Ovary (tissue), 9 donors: ENCODE measurements around the gene CCL24. TPM values are rescaled to one million over a fixed set of nuclear protein-coding genes. Genes with fewer than 3 reads are reported as not detected.
A peak's percentile ranks its signal among the peaks of the same experiment; 100 is the strongest.
"Not testable (repeated sequence)": the region's sequence is repeated elsewhere in the genome, so short reads cannot be mapped to it uniquely, and the experiment has no call there.

Experiments used
- DNase-seq, 5 donors: peaks; one replicate each; pipeline ENCODE4 v3.0.0-alpha.2; 2019 to 2020
- H3K27ac ChIP-seq, 2 donors: fragments of 200-600 bp; one replicate each; pipeline versions ENCODE4 v1.5.1 to v1.8.0; 2019 to 2022
- H3K27me3 ChIP-seq: fragments of 200-600 bp; one replicate; pipeline ENCODE4 v1.8.0; 2022
- H3K36me3 ChIP-seq: fragments of 200-600 bp; sonication (generic); one replicate; pipeline ENCODE4 v1.5.1; 2019
- H3K4me1 ChIP-seq: one replicate; pipeline ENCODE4 v1.8.1; 2013; ENCODE audit warnings: mild to moderate bottlenecking, moderate library complexity; ENCODE audit not compliant: insufficient read depth
- H3K4me3 ChIP-seq: fragments of 200-600 bp; sonication (generic); one replicate; pipeline ENCODE4 v1.5.1; 2017
- H3K9me3 ChIP-seq, 2 donors: fragments of 200-600 bp in 1 of 2; sonication (generic) in 1 of 2; one replicate each; pipeline versions ENCODE4 v1.5.1 to v1.8.1; 2013 to 2019; ENCODE audit warnings: mild to moderate bottlenecking in 1 of 2, moderate library complexity in 1 of 2
- CTCF ChIP-seq, 3 donors: fragments of 450-650 bp in 2 of 3; fragments of 200-600 bp in 1 of 3; IDR thresholded peaks; one replicate each; pipeline versions ENCODE4 v1.5.1 to v1.8.0; 2016 to 2022; ENCODE audit warnings: antibody characterized with exemption in 3 of 3, mild to moderate bottlenecking in 1 of 3
- EP300 ChIP-seq: sonication (generic); formaldehyde crosslinking; IDR thresholded peaks from one replicate; pipeline ENCODE4 v1.6.1; 2017; ENCODE audit warnings: antibody characterized with exemption
- POLR2A ChIP-seq: fragments of 450-650 bp; IDR thresholded peaks from one replicate; pipeline ENCODE4 v1.6.1; 2017; ENCODE audit warnings: antibody characterized with exemption, mild to moderate bottlenecking, moderate library complexity
- WGBS, 3 donors: extraction: QIAGEN DNeasy Blood & Tissue Kit in 1 of 3; methylation state at CpG; one replicate each; pipeline versions ENCODE4 v1.1.5 to v1.1.7; 2013 to 2017; 5-methylcytosine and 5-hydroxymethylcytosine counted together
- intact Hi-C, 4 donors: fragments of 100-400 bp; cut with DNase I; formaldehyde crosslinking; loops; one replicate each; pipeline versions ENCODE4 v1.11.0 to v1.15.1; 2022 to 2023
- polyA plus RNA-seq, 2 donors: library from polyadenylated mRNA; stranded (reverse); fragments of 200-250 nt in 1 of 2; fragments of 350-450 nt in 1 of 2; fragmentation: Illumina TruSeq in 1 of 2; extraction: RNeasy Lipid Tissue Mini Kit (QIAGEN cat#74804) in 1 of 2; gene quantifications; one replicate each; pipeline ENCODE4 v1.2.3, GENCODE V29; 2013 to 2014
- total RNA-seq, 7 donors: library from RNA; depleted of rRNA in 2 of 7; stranded (reverse); fragments of >200 nt in 2 of 7; fragmentation: NEBNext Ultra II Directional in 3 of 7; extraction: Animal tissue kit (Norgen Biotek cat#: 25700) in 3 of 7; gene quantifications; one replicate each; pipeline versions ENCODE4 v1.1.0 to v1.2.4, GENCODE V29; 2016 to 2023
- donor health status: DM: no; HTN: no; CAD: no; lungs with moderate emphysema.
- donor health status: DM: no; HTN: no; CAD: no.
- donor health status: Bipolar disorder and iron deficiency.
- donor health status: DM: yes; HTN: yes; CAD: no.
- donor health status: DM: no; HTN: no; CAD: no.
- donor health status: DM: yes; HTN: yes; CAD: no.

The CCL24 gene
- total and polyA plus RNA-seq, 9 donors = 0.45 to 1.1 (median 0.48) TPM; not detected in 6

DNA sequence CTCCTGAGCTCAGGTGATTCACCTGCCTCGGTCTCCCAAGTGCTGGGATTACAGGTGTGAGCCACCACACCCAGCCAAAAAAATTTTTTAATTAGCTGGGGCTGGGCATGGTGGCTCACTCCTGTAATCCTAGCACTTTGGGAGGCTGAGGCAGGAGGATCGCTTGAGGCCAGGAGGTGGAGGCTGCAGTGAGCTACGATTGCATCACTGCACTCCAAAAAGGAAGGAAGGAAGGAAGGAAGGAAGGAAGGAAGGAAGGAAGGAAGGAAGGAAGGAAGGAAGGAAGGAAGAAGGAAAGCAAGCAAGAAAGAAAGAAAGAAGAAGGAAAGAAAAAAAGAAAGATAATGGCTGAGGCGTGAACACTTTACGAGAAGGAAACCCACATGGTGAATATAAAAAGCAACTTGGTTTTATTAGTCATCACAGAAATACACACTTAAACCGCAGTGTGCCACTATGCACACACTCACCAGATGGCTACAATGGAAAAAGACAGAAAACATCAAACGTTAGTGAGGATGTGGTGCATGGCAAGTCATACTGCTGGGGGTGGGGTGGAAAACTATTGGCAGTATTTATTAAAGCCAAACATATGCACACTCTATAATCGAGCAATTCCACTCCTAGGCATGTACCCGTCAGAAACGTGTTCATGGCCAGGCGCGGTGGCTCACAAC lies 37.2 kb downstream of the CCL24 start:
- WGBS, 3 donors = 63 to 73% (median 72%) methylated on average over 12 of the region's 12 CpGs
- H3K36me3 ChIP-seq = no peaks in the 10 kb centered on the region
- no peaks in the 10 kb centered on the region for H3K9me3 ChIP-seq
- no peak for DNase-seq
- H3K27ac ChIP-seq = no peak overlapping the region
- H3K4me3 ChIP-seq = no peak overlapping the region
- TF ChIP-seq CTCF (IDR thresholded peaks at IDR 0.05) (peak in 1 of 3 donors; percentile 31), POLR2A (no peak), EP300 (no peak)
- intact Hi-C loops = loop anchor here in 1 of 4 donors (10.0 kb wide), 1 partner anchor 238 kb away; no protein-coding TSS in a partner anchor
- peaks cover 8% of the 10 kb centered on the region for H3K4me1 ChIP-seq
- no peaks in the 10 kb centered on the region for H3K27me3 ChIP-seq

DNA sequence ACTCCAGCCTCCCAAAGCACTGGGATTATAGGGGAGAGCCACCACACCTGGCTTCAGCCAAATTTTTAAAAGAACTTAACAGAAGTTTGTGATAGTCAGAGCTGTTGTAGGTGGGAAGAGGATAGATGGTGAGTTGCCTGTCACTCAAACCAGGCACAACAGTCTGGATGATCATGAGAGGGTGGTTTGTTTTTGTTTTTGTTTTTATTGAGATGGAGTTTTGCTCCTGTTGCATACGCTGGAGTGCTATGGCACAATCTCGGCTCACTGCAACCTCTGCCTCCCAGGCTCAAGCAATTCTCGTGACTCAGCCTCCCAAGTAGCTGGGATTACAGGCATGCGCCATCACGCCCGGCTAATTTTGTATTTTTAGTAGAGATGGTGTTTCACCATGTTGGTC lies 39.6 kb downstream of the CCL24 start:
- not testable (repeated sequence) for DNase-seq, H3K27me3 ChIP-seq, H3K4me3 ChIP-seq, H3K9me3 ChIP-seq, H3K27ac ChIP-seq, H3K36me3 ChIP-seq
- intact Hi-C loops = loop anchor here in 1 of 4 donors (10.0 kb wide), 1 partner anchor 241 kb away; no protein-coding TSS in a partner anchor
- peaks cover 10% of the 10 kb centered on the region for H3K4me1 ChIP-seq
- 89 to 91% (median 90%) methylated on average over 6 of the region's 6 CpGs for WGBS, 3 donors

DNA sequence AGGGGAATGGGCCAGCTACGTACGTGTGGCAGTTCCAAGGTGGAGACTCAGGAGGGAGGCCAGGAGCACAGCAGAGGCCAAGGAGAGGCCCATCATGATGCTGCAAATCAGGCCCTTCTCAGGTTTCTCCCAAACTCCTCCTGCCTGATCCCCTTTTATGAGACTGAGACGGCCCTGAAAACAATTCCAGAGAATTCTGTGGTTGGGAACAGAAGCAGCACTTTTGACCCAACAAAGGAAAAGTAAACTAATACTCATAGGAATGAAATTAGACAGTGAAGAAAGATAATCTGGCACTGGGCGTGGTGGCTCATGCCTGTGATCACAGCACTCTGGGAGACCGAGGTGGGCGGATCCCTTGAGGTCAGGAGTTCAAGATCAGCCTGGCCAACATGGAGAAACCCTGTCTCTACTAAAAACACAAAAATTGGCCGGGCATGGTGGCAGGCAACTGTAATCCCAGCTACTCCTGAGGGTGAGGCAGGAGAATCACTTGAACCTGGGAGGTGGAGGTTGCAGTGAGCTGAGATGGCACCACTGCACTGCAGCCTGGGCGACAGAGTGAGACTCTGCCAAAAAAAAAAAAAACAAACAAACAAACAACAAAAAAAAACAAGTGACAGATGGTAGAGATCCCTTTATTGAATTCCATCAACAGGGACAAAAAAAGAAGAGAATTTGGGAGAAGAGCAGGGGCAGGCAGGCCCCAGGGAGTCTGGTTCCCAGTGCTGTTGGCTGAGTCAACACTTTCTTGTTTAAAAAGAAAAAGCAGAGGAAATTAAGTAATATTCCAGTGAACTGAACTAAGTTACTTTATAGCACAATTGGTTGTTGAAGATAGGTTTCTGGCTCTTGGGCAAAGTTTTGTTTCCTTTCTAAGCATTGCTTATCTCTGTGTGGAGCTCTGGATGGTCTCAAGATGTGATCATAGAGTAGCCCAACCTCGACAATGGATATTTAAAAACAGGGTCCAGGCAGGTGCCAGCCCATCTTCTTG lies 41.2 kb downstream of the CCL24 start, which contains the start of gene CCL26:
CCL26 (minus strand) TSS at position 131 of the 997 bp plus-strand sequence; CDS start at position 96, 35 bp downstream.
- TF ChIP-seq EP300 = no peak
- no peak for TF ChIP-seq CTCF (IDR thresholded peaks at IDR 0.05)
- no peak for TF ChIP-seq POLR2A
- Histone ChIP-seq H3K4me3 (no peak within 1 kb of the TSS), H3K27ac (peak within 1 kb of the TSS; percentile 57 to 63), H3K9me3 (no peaks in the 10 kb centered on the region), H3K4me1 (peaks cover 10% of the 10 kb centered on the region), H3K27me3 (no peaks in the 10 kb centered on the region), H3K36me3 (no peaks in the 10 kb centered on the region)
- intact Hi-C loops = loop anchor here in 1 of 4 donors (10.0 kb wide), 1 partner anchor 242 kb away; no protein-coding TSS in a partner anchor
- WGBS, 3 donors = 26 to 30% (median 29%) methylated on average over 9 of the region's 9 CpGs
- peak; percentile 56 to 85 (median 70) for DNase-seq

GRCh38 chr7:75771224-75771623 lies 42.4 kb downstream of the CCL24 start:
- H3K4me3 ChIP-seq = no peak overlapping the region
- H3K27me3 ChIP-seq = no peaks in the 10 kb centered on the region
- DNase-seq = no peak
- intact Hi-C loops = loop anchor here in 1 of 4 donors (10.0 kb wide), 1 partner anchor 244 kb away; no protein-coding TSS in a partner anchor
- H3K4me1 ChIP-seq = peaks cover 10% of the 10 kb centered on the region
- TF ChIP-seq EP300 (no peak), CTCF (IDR thresholded peaks at IDR 0.05) (no peak), POLR2A (no peak)
- no peaks in the 10 kb centered on the region for H3K9me3 ChIP-seq
- 81 to 94% (median 88%) methylated on average over 1 of the region's 1 CpG for WGBS, 3 donors
- H3K27ac ChIP-seq = peak overlapping the region in 1 of 2 donors; percentile 63
- no peaks in the 10 kb centered on the region for H3K36me3 ChIP-seq
